CD14-positive monocyte (primary cell): ENCODE data around the gene CHMP1A. TPM values are rescaled to one million over a fixed set of nuclear protein-coding genes. Genes with fewer than 3 reads are reported as not detected.

Experiments used
- DNase-seq, 3 donors: peaks; one replicate each; pipeline ENCODE4 v3.0.0-alpha.2; 2011 to 2022
- H2AFZ ChIP-seq: 2 replicates; pipeline ENCODE4 v1.6.0; 2012; ENCODE audit warnings: mild to moderate bottlenecking, low read depth, low read length, inconsistent platforms; ENCODE audit not compliant: insufficient read depth, poor library complexity, severe bottlenecking
- H3K27ac ChIP-seq, 2 donors: 1 replicate in 1 of 2; 2 replicates in 1 of 2; pipeline ENCODE4 v1.5.1; 2012 to 2013; ENCODE audit warnings: low read length in 2 of 2, control low read depth in 1 of 2, inconsistent platforms in 1 of 2, low read depth in 1 of 2, mild to moderate bottlenecking in 1 of 2
- H3K27me3 ChIP-seq, 2 donors: one replicate each; pipeline versions ENCODE4 v1.6.0 to v1.6.1; 2011 to 2013; ENCODE audit warnings: low read length in 2 of 2; ENCODE audit not compliant: control insufficient read depth in 2 of 2, insufficient read depth in 2 of 2
- H3K36me3 ChIP-seq, 2 donors: replicated peaks in 1 of 2; 1 replicate in 1 of 2; 2 replicates in 1 of 2; pipeline versions ENCODE4 v1.5.1 to v1.6.1; 2012 to 2013; ENCODE audit warnings: low read length in 2 of 2, control low read depth in 1 of 2, inconsistent platforms in 1 of 2, mild to moderate bottlenecking in 1 of 2; ENCODE audit not compliant: insufficient read depth in 2 of 2, control insufficient read depth in 1 of 2
- H3K4me1 ChIP-seq, 2 donors: 1 replicate in 1 of 2; 2 replicates in 1 of 2; pipeline versions ENCODE4 v1.5.1 to v1.6.1; 2012 to 2013; ENCODE audit warnings: low read length in 2 of 2, control low read depth in 1 of 2, inconsistent platforms in 1 of 2, mild to moderate bottlenecking in 1 of 2, moderate library complexity in 1 of 2; ENCODE audit not compliant: insufficient read depth in 2 of 2, control insufficient read depth in 1 of 2
- H3K4me2 ChIP-seq: replicated peaks from 2 replicates; pipeline ENCODE3; 2012; ENCODE audit warnings: low read length, moderate library complexity, mild to moderate bottlenecking; ENCODE audit not compliant: poor library complexity, severe bottlenecking; ENCODE audit errors: extremely low read depth
- H3K4me3 ChIP-seq, 3 experiments: fragments of 200-600 bp in 1 of 3; sonication (generic) in 1 of 3; replicated peaks in 1 of 3; 1 replicate in 2 of 3; 2 replicates in 1 of 3; pipeline ENCODE4 v1.5.1; 2011 to 2013; ENCODE audit warnings: low read length in 3 of 3, mild to moderate bottlenecking in 3 of 3, control low read depth in 2 of 3, low read depth in 2 of 3, inconsistent platforms in 1 of 3, moderate library complexity in 1 of 3
- H3K79me2 ChIP-seq: 2 replicates; pipeline ENCODE4 v1.6.0; 2012; ENCODE audit warnings: mild to moderate bottlenecking, control low read depth, inconsistent platforms, low read length, moderate library complexity; ENCODE audit not compliant: insufficient read depth
- H3K9ac ChIP-seq: 2 replicates; pipeline ENCODE4 v1.6.0; 2017; ENCODE audit warnings: low read length, mild to moderate bottlenecking; ENCODE audit not compliant: insufficient read depth, poor library complexity, severe bottlenecking
- H3K9me3 ChIP-seq, 2 donors: replicated peaks in 1 of 2; 1 replicate in 1 of 2; 2 replicates in 1 of 2; pipeline versions ENCODE4 v1.5.1 to v1.6.1; 2012 to 2013; ENCODE audit warnings: low read length in 2 of 2, control low read depth in 1 of 2; ENCODE audit not compliant: control insufficient read depth in 1 of 2, insufficient read depth in 1 of 2
- H4K20me1 ChIP-seq: 2 replicates; pipeline ENCODE4 v1.6.0; 2012; ENCODE audit warnings: mild to moderate bottlenecking, low read length, control low read depth, moderate library complexity; ENCODE audit not compliant: insufficient read depth
- H3K27ac Mint-ChIP-seq, 7 donors: one replicate each; pipeline ENCODE4 v1.8.0; 2020; ENCODE audit warnings: mild to moderate bottlenecking in 7 of 7, mixed read lengths in 7 of 7, moderate library complexity in 6 of 7, inconsistent platforms in 2 of 7
- H3K27me3 Mint-ChIP-seq, 3 donors: one replicate each; pipeline ENCODE4 v1.8.0; 2021 to 2022; ENCODE audit warnings: low read depth in 3 of 3, mild to moderate bottlenecking in 3 of 3, mixed read lengths in 3 of 3, moderate library complexity in 3 of 3, inconsistent platforms in 1 of 3
- H3K36me3 Mint-ChIP-seq, 2 donors: one replicate each; pipeline ENCODE4 v1.8.0; 2020; ENCODE audit warnings: mixed read lengths in 2 of 2, inconsistent platforms in 1 of 2, mild to moderate bottlenecking in 1 of 2
- H3K4me1 Mint-ChIP-seq: one replicate; pipeline ENCODE4 v1.8.0; 2020; ENCODE audit warnings: mild to moderate bottlenecking, mixed read lengths
- H3K4me3 Mint-ChIP-seq, 2 donors: one replicate each; pipeline ENCODE4 v1.8.0; 2020; ENCODE audit warnings: mild to moderate bottlenecking in 2 of 2, mixed read lengths in 2 of 2, moderate library complexity in 1 of 2
- H3K9me3 Mint-ChIP-seq, 7 donors: one replicate each; pipeline ENCODE4 v1.8.0; 2020 to 2022; ENCODE audit warnings: mixed read lengths in 7 of 7, mild to moderate bottlenecking in 6 of 7, moderate library complexity in 6 of 7, inconsistent platforms in 2 of 7
- WGBS: methylation state at CpG from one replicate; pipeline ENCODE4 v1.1.5; 2013; ENCODE audit warnings: missing lambda C conversion rate; ENCODE audit not compliant: insufficient coverage; 5-methylcytosine and 5-hydroxymethylcytosine counted together
- intact Hi-C, 2 donors: fragments of 100-400 bp; cut with micrococcal nuclease; formaldehyde crosslinking; loops; one replicate each; pipeline versions ENCODE4 v1.15.0 to v1.15.1; 2023
- polyA plus RNA-seq, 3 donors: library from polyadenylated mRNA; depleted of rRNA in 1 of 3; unstranded in 2 of 3; stranded (reverse) in 1 of 3; fragments of 300-500 nt in 2 of 3; fragments of >200 nt in 1 of 3; fragmentation: Illumina TruSeq in 2 of 3; gene quantifications; 1 replicate in 2 of 3; 2 replicates in 1 of 3; pipeline ENCODE4 v1.2.3, GENCODE V29; 2012 to 2021
- TF ChIP-seq, protein P1 (sequence below): fragments of 200-600 bp; IDR thresholded peaks from one replicate; pipeline ENCODE4 v1.8.0; 2022; ENCODE audit warnings: antibody characterized with exemption, mild to moderate bottlenecking

Gene CHMP1A
- polyA plus RNA-seq, 3 donors, result 57.3 to 85.7 (median 76.6) TPM

DNA sequence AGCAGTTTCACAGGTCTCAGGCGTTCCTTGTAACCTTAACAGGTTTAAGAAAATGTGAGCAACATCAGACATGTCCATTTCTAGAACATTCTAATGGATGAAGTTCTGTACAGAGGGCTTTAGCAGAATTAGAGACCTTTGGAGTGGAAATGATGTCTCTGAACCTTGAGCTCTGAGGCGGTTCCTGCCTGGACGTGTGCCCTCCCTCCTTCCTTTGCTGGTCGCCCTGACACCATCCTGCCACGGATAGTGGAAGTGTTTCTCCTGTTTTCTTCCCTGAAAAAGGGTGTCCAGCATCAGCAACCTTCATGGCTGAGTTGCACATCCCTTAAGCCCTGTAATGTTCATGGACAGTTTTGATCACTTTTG, 11.3 kb upstream of the CHMP1A start:
- Histone ChIP-seq H3K27me3 (no peaks in the 10 kb centered on the region), H2AFZ (no peak overlapping the region), H3K27ac (no peak overlapping the region), H4K20me1 (no peaks in the 10 kb centered on the region), H3K79me2 (no peaks in the 10 kb centered on the region), H3K36me3 (peaks cover 0 to 6% of the 10 kb centered on the region in 2 donors), H3K4me3 (no peak overlapping the region), H3K9me3 (peaks cover 0 to 10% of the 10 kb centered on the region in 2 donors), H3K4me1 (peaks cover 0 to 5% of the 10 kb centered on the region in 2 donors), H3K9ac (peak overlapping the region; percentile 15), H3K4me2 (no peak overlapping the region)
- TF ChIP-seq, protein P1, sequence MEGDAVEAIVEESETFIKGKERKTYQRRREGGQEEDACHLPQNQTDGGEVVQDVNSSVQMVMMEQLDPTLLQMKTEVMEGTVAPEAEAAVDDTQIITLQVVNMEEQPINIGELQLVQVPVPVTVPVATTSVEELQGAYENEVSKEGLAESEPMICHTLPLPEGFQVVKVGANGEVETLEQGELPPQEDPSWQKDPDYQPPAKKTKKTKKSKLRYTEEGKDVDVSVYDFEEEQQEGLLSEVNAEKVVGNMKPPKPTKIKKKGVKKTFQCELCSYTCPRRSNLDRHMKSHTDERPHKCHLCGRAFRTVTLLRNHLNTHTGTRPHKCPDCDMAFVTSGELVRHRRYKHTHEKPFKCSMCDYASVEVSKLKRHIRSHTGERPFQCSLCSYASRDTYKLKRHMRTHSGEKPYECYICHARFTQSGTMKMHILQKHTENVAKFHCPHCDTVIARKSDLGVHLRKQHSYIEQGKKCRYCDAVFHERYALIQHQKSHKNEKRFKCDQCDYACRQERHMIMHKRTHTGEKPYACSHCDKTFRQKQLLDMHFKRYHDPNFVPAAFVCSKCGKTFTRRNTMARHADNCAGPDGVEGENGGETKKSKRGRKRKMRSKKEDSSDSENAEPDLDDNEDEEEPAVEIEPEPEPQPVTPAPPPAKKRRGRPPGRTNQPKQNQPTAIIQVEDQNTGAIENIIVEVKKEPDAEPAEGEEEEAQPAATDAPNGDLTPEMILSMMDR, result no peak
- Mint-ChIP-seq H3K27me3 (peaks cover 2 to 9% (median 3%) of the 10 kb centered on the region in 3 donors), H3K27ac (no peak overlapping the region), H3K36me3 (peaks cover 2 to 10% of the 10 kb centered on the region in 2 donors), H3K9me3 (peaks cover 5 to 11% (median 10%) of the 10 kb centered on the region in 7 donors), H3K4me3 (peak overlapping the region; percentile 39 to 56), H3K4me1 (peaks cover 12% of the 10 kb centered on the region)
- WGBS, result 39% methylated on average over 3 of the region's 5 CpGs
- no peak for DNase-seq
- intact Hi-C loops, result no loop called here

DNA sequence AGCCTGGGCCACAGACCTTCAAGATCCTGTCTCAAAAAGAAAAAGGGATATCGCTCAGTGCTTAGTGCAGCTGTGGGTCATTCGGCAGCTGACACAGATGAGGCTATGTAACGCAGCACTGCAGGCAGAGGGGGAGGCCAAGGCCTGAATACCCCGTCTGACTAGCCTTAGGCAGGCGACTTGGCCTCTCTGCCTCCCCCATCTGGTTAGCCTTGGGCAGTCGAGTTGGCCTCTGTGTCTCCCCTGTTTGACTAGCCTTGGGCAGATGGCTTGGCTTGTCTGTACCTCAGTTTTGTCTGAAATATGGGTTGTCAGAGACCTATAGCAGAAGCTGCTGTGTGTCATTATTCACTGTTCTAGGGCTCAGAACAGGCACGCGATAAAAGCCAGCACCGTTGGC, 10.1 kb upstream of the CHMP1A start:
- H2AFZ ChIP-seq, result no peak overlapping the region
- DNase-seq, result no peak
- TF ChIP-seq, protein P1, result no peak
- peaks cover 2 to 12% of the 10 kb centered on the region in 2 donors for H3K36me3 ChIP-seq
- Mint-ChIP-seq H3K36me3 (peaks cover 5 to 20% of the 10 kb centered on the region in 2 donors), H3K27ac (no peak overlapping the region), H3K9me3 (peaks cover 5 to 11% (median 10%) of the 10 kb centered on the region in 7 donors), H3K4me3 (no peak overlapping the region), H3K4me1 (peaks cover 12% of the 10 kb centered on the region), H3K27me3 (peaks cover 2 to 9% (median 3%) of the 10 kb centered on the region in 3 donors)
- H4K20me1 ChIP-seq, result no peaks in the 10 kb centered on the region
- H3K9me3 ChIP-seq, result peaks cover 0 to 10% of the 10 kb centered on the region in 2 donors
- no peaks in the 10 kb centered on the region for H3K79me2 ChIP-seq
- no peaks in the 10 kb centered on the region for H3K27me3 ChIP-seq
- WGBS, result 76% methylated on average over 6 of the region's 9 CpGs
- H3K27ac ChIP-seq, result no peak overlapping the region
- H3K4me1 ChIP-seq, result peaks cover 0 to 5% of the 10 kb centered on the region in 2 donors
- H3K4me2 ChIP-seq, result no peak overlapping the region
- intact Hi-C loops, result no loop called here
- H3K4me3 ChIP-seq, result no peak overlapping the region
- no peak overlapping the region for H3K9ac ChIP-seq
